Tibial nerve (tissue), 4 donors: ENCODE data around the gene TGM2. TPM values are rescaled to one million over a fixed set of nuclear protein-coding genes. Genes with fewer than 3 reads are reported as not detected.

Experiments
- DNase-seq, 2 donors: peaks; one replicate each; pipeline ENCODE4 v3.0.0-alpha.2; 2019; ENCODE audit warnings: low spot score in 2 of 2
- H3K27ac ChIP-seq, 4 donors: fragments of 200-600 bp; sonication (generic) in 3 of 4; one replicate each; pipeline ENCODE4 v1.5.1; 2017 to 2019; ENCODE audit warnings: mild to moderate bottlenecking in 1 of 4
- H3K27me3 ChIP-seq, 2 donors: fragments of 200-600 bp; sonication (generic) in 1 of 2; one replicate each; pipeline versions ENCODE4 v1.5.1 to v1.6.0; 2017 to 2019
- H3K36me3 ChIP-seq, 3 donors: fragments of 200-600 bp; sonication (generic); one replicate each; pipeline ENCODE4 v1.5.1; 2018 to 2019
- H3K4me1 ChIP-seq, 4 donors: fragments of 200-600 bp; sonication (generic) in 3 of 4; one replicate each; pipeline ENCODE4 v1.5.1; 2017 to 2019
- H3K4me3 ChIP-seq, 4 donors: fragments of 200-600 bp; sonication (generic) in 3 of 4; one replicate each; pipeline ENCODE4 v1.5.1; 2017 to 2019; ENCODE audit warnings: mild to moderate bottlenecking in 1 of 4, moderate library complexity in 1 of 4
- H3K9me3 ChIP-seq, 4 donors: fragments of 200-600 bp; sonication (generic) in 3 of 4; one replicate each; pipeline ENCODE4 v1.5.1; 2017 to 2019
- CTCF ChIP-seq, 5 experiments: fragments of 200-600 bp in 3 of 5; fragments of 450-650 bp in 2 of 5; sonication (generic) in 3 of 5; IDR thresholded peaks; one replicate each; pipeline ENCODE4 v1.5.1; 2016 to 2019; ENCODE audit warnings: antibody characterized with exemption in 5 of 5, mild to moderate bottlenecking in 3 of 5, moderate library complexity in 2 of 5
- EP300 ChIP-seq, 2 donors: sonication (generic); formaldehyde crosslinking; IDR thresholded peaks; one replicate each; pipeline ENCODE4 v1.6.1; 2017; ENCODE audit warnings: antibody characterized with exemption in 2 of 2, mild to moderate bottlenecking in 1 of 2
- POLR2A ChIP-seq, 2 donors: fragments of 450-650 bp; IDR thresholded peaks; one replicate each; pipeline ENCODE4 v1.6.1; 2017; ENCODE audit warnings: antibody characterized with exemption in 2 of 2, mild to moderate bottlenecking in 2 of 2, moderate library complexity in 2 of 2
- WGBS, 2 donors: methylation state at CpG; one replicate each; pipeline ENCODE4 v1.1.5; 2018; 5-methylcytosine and 5-hydroxymethylcytosine counted together
- total RNA-seq, 4 donors: library from RNA; depleted of rRNA; stranded (reverse); fragments of >200 nt; gene quantifications; one replicate each; pipeline ENCODE4 v1.1.0, GENCODE V29; 2016

TGM2 gene
- total RNA-seq, 4 donors from 2014 or later = 17.0 to 87.6 (median 55.8) TPM

- Histone ChIP-seq H3K27me3 (no peaks in the 10 kb centered on the region), H3K4me3 (no peak overlapping the region), H3K4me1 (no peaks in the 10 kb centered on the region), H3K9me3 (peaks cover 0 to 4% (median 0%) of the 10 kb centered on the region in 4 donors), H3K27ac (no peak overlapping the region), H3K36me3 (no peaks in the 10 kb centered on the region)
- WGBS, 2 donors = 93 to 97% methylated on average over 3 of the region's 3 CpGs
- no peak for DNase-seq
- TF ChIP-seq POLR2A (IDR thresholded peaks at IDR 0.05) (no peak), EP300 (IDR thresholded peaks at IDR 0.05) (no peak), CTCF (IDR thresholded peaks at IDR 0.05) (no peak)
Measured at GRCh38 chr20:38181971-38182370, 16.9 kb upstream of the TGM2 start.

- TF ChIP-seq CTCF (IDR thresholded peaks at IDR 0.05) = no peak
- no peak for TF ChIP-seq POLR2A (IDR thresholded peaks at IDR 0.05)
- no peak for TF ChIP-seq EP300 (IDR thresholded peaks at IDR 0.05)
- DNase-seq = no peak
- H3K27me3 ChIP-seq = no peaks in the 10 kb centered on the region
- no peaks in the 10 kb centered on the region for H3K36me3 ChIP-seq
- peaks cover 0 to 4% (median 0%) of the 10 kb centered on the region in 4 donors for H3K9me3 ChIP-seq
- 75 to 82% methylated on average over 5 to 7 of the region's 7 CpGs for WGBS, 2 donors
- no peak overlapping the region for H3K4me3 ChIP-seq
- H3K27ac ChIP-seq = no peak overlapping the region
- H3K4me1 ChIP-seq = no peaks in the 10 kb centered on the region
Measured at GRCh38 chr20:38181207-38181801, 16.2 kb upstream of the TGM2 start.

GRCh38 chr20:38180781-38181180 is 15.7 kb upstream of the TGM2 start:
- 72 to 80% methylated on average over 5 of the region's 5 CpGs for WGBS, 2 donors
- DNase-seq = no peak
- no peaks in the 10 kb centered on the region for H3K27me3 ChIP-seq
- no peaks in the 10 kb centered on the region for H3K36me3 ChIP-seq
- H3K9me3 ChIP-seq = peaks cover 0 to 4% (median 0%) of the 10 kb centered on the region in 4 donors
- H3K4me3 ChIP-seq = no peak overlapping the region
- TF ChIP-seq CTCF (IDR thresholded peaks at IDR 0.05) (no peak), POLR2A (IDR thresholded peaks at IDR 0.05) (no peak), EP300 (IDR thresholded peaks at IDR 0.05) (no peak)
- H3K27ac ChIP-seq = no peak overlapping the region
- no peaks in the 10 kb centered on the region for H3K4me1 ChIP-seq

- Histone ChIP-seq H3K4me3 (no peak overlapping the region), H3K36me3 (no peaks in the 10 kb centered on the region), H3K27me3 (no peaks in the 10 kb centered on the region), H3K4me1 (no peaks in the 10 kb centered on the region), H3K27ac (no peak overlapping the region), H3K9me3 (peaks cover 0 to 4% (median 0%) of the 10 kb centered on the region in 4 donors)
- TF ChIP-seq EP300 (IDR thresholded peaks at IDR 0.05) = no peak
- no peak for TF ChIP-seq CTCF (IDR thresholded peaks at IDR 0.05)
- TF ChIP-seq POLR2A (IDR thresholded peaks at IDR 0.05) = no peak
- no peak for DNase-seq
- WGBS, 2 donors = 68% methylated on average over 6 of the region's 6 CpGs
Measured at GRCh38 chr20:38179846-38180245, 14.8 kb upstream of the TGM2 start.

GRCh38 chr20:38178581-38178980 is 13.5 kb upstream of the TGM2 start:
- 91 to 96% methylated on average over 4 of the region's 4 CpGs for WGBS, 2 donors
- H3K27me3 ChIP-seq = no peaks in the 10 kb centered on the region
- TF ChIP-seq CTCF (IDR thresholded peaks at IDR 0.05) = no peak
- peaks cover 0 to 4% (median 0%) of the 10 kb centered on the region in 4 donors for H3K9me3 ChIP-seq
- H3K36me3 ChIP-seq = no peaks in the 10 kb centered on the region
- H3K4me3 ChIP-seq = no peak overlapping the region
- no peak overlapping the region for H3K27ac ChIP-seq
- H3K4me1 ChIP-seq = peaks cover 0 to 3% (median under 1%) of the 10 kb centered on the region in 4 donors
- no peak for DNase-seq
